HEK293 (cell line): ENCODE measurements around the gene CKLF.

Experiments used
- CTCF ChIA-PET: fragments of 350-600 bp; formaldehyde crosslinking; extraction: SDS; loops from one replicate; lab custom pipeline; 2021; ENCODE audit warnings: antibody characterized with exemption; lab: Yijun Ruan, JAX
- POLR2A ChIA-PET: fragments of 300-600 bp; formaldehyde crosslinking; extraction: SDS; loops from one replicate; lab custom pipeline; 2020; ENCODE audit warnings: antibody characterized with exemption, inconsistent platforms; lab: Yijun Ruan, JAX
- H3K27ac ChIP-seq: fragments of 200-500 bp; sonication (Bioruptor generic); 2 replicates; pipeline ENCODE4 v1.5.1; 2014; ENCODE audit warnings: low read depth, low read length, control low read depth, inconsistent platforms; ENCODE audit errors: extremely low read depth
- H3K36me3 ChIP-seq, 2 experiments: fragments of 200-500 bp in 1 of 2; sonication (Bioruptor generic) in 1 of 2; 1 replicate in 1 of 2; 2 replicates in 1 of 2; pipeline ENCODE4 v1.5.1; 2014 to 2017; ENCODE audit warnings: inconsistent platforms in 2 of 2, low read length in 2 of 2; ENCODE audit not compliant: control insufficient read depth in 2 of 2, insufficient read depth in 1 of 2
- H3K4me1 ChIP-seq: fragments of 200-500 bp; sonication (Bioruptor generic); 2 replicates; pipeline ENCODE4 v1.5.1; 2014; ENCODE audit warnings: mild to moderate bottlenecking, low read length, inconsistent platforms; ENCODE audit not compliant: control insufficient read depth, insufficient read depth
- H3K4me3 ChIP-seq: 2 replicates; pipeline ENCODE4 v1.5.1; 2011; ENCODE audit warnings: low read depth, mild to moderate bottlenecking, control low read depth, low read length, moderate library complexity
- H3K9me3 ChIP-seq: fragments of 200-500 bp; sonication (Bioruptor generic); 2 replicates; pipeline ENCODE4 v1.5.1; 2014; ENCODE audit warnings: low read depth, low read length, inconsistent platforms; ENCODE audit not compliant: control insufficient read depth, insufficient read depth
- EGR2 ChIP-seq: fragments of 450-650 bp; formaldehyde crosslinking; IDR thresholded peaks from 2 replicates; pipeline ENCODE4 v1.5.1; 2016; ENCODE audit warnings: low read depth, missing biosample characterization, missing genetic modification characterization
- HOXC10 ChIP-seq: sonication (generic); formaldehyde crosslinking; IDR thresholded peaks from 2 replicates; pipeline ENCODE4 v1.8.1; 2023; ENCODE audit warnings: mild to moderate bottlenecking, missing genetic modification reagents
- KLF9 ChIP-seq: fragments of 450-650 bp; formaldehyde crosslinking; IDR thresholded peaks from 2 replicates; pipeline ENCODE4 v1.5.1; 2016; ENCODE audit warnings: missing biosample characterization, missing genetic modification characterization, low read depth
- ZBTB1 ChIP-seq: fragments of 450-650 bp; formaldehyde crosslinking; IDR thresholded peaks from 2 replicates; pipeline ENCODE4 v1.5.1; 2016; ENCODE audit warnings: missing biosample characterization, missing genetic modification characterization
- ZFP69B ChIP-seq: fragments of 450-650 bp; formaldehyde crosslinking; IDR thresholded peaks from 2 replicates; pipeline ENCODE4 v1.5.1; 2016; ENCODE audit warnings: missing biosample characterization, missing genetic modification characterization
- ZNF19 ChIP-seq: fragments of 450-650 bp; formaldehyde crosslinking; IDR thresholded peaks from 2 replicates; pipeline ENCODE4; 2016; ENCODE audit warnings: missing biosample characterization, missing genetic modification characterization, low read depth
- ZNF266 ChIP-seq: fragments of 450-650 bp; formaldehyde crosslinking; IDR thresholded peaks from 2 replicates; pipeline ENCODE4 v1.5.1; 2016; ENCODE audit warnings: missing biosample characterization, missing genetic modification characterization, low read depth
- ZNF335 ChIP-seq: fragments of 450-650 bp; formaldehyde crosslinking; conservative IDR thresholded peaks from 2 replicates; pipeline ENCODE4 v1.5.1; 2016; ENCODE audit warnings: missing biosample characterization, missing genetic modification characterization
- ZNF600 ChIP-seq: fragments of 450-650 bp; formaldehyde crosslinking; IDR thresholded peaks from 2 replicates; pipeline ENCODE4 v1.5.1; 2016; ENCODE audit warnings: missing biosample characterization, missing genetic modification characterization
- ZNF610 ChIP-seq: fragments of 450-650 bp; formaldehyde crosslinking; IDR thresholded peaks from 2 replicates; pipeline ENCODE4 v1.5.1; 2016; ENCODE audit warnings: missing biosample characterization, missing genetic modification characterization, borderline replicate concordance
- ZNF664 ChIP-seq: fragments of 450-650 bp; formaldehyde crosslinking; IDR thresholded peaks from 2 replicates; pipeline ENCODE4 v1.5.1; 2016; ENCODE audit warnings: missing biosample characterization, missing genetic modification characterization
- ZNF830 ChIP-seq: fragments of 450-650 bp; IDR thresholded peaks from 2 replicates; pipeline ENCODE4 v1.5.0; 2018; ENCODE audit warnings: missing biosample characterization, missing genetic modification characterization, low read depth, mild to moderate bottlenecking, moderate library complexity
- TF ChIP-seq, protein P1 (sequence below): fragments of 450-650 bp; formaldehyde crosslinking; IDR thresholded peaks from 2 replicates; pipeline ENCODE4 v1.5.0; 2017; ENCODE audit warnings: missing biosample characterization, missing genetic modification characterization, borderline replicate concordance
- TF ChIP-seq, protein P2 (sequence below): fragments of 450-650 bp; formaldehyde crosslinking; IDR thresholded peaks from 2 replicates; pipeline ENCODE4 v1.5.1; 2016; ENCODE audit warnings: missing biosample characterization, missing genetic modification characterization
- TF ChIP-seq, protein P3 (sequence below): fragments of 450-650 bp; formaldehyde crosslinking; IDR thresholded peaks from 2 replicates; pipeline ENCODE4 v1.5.1; 2016; ENCODE audit warnings: missing biosample characterization, missing genetic modification characterization, low read depth
- TF ChIP-seq, protein P4 (sequence below): fragments of 450-650 bp; formaldehyde crosslinking; IDR thresholded peaks from 2 replicates; pipeline ENCODE4 v1.5.1; 2016; ENCODE audit warnings: missing biosample characterization, missing genetic modification characterization
- TF ChIP-seq, protein P5 (sequence below): fragments of 450-650 bp; formaldehyde crosslinking; IDR thresholded peaks from 2 replicates; pipeline ENCODE4 v1.5.1; 2017; ENCODE audit warnings: missing biosample characterization, missing genetic modification characterization

Gene CKLF

DNA sequence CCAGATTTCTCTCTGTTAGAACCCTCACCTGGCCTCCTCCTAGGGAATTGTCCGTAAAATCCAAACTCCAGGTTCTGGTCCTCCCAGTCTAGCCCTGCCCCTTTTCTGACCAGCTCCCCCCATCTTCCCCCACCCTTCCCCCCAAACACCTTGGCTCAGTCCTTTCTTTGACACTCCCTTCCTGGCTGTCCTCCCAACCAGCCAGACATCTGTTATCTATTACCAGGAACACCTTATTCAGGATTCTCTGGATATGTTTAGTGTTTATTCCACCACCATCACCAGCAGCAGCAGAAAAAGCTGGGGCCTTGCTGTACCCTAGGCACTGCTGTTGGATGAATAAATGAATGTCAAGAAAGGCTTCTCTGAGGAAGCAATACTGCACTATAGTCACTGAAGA, 48.1 kb downstream of the CKLF start:
- Histone ChIP-seq H3K9me3 (no peaks in the 10 kb centered on the region), H3K4me3 (no peak overlapping the region), H3K27ac (no peak overlapping the region), H3K36me3 (no peaks in the 10 kb centered on the region)
- CTCF ChIA-PET, result no interaction called here
- POLR2A ChIA-PET, result no interaction called here
- TF ChIP-seq EGR2, result no peak
- TF ChIP-seq, protein P1, sequence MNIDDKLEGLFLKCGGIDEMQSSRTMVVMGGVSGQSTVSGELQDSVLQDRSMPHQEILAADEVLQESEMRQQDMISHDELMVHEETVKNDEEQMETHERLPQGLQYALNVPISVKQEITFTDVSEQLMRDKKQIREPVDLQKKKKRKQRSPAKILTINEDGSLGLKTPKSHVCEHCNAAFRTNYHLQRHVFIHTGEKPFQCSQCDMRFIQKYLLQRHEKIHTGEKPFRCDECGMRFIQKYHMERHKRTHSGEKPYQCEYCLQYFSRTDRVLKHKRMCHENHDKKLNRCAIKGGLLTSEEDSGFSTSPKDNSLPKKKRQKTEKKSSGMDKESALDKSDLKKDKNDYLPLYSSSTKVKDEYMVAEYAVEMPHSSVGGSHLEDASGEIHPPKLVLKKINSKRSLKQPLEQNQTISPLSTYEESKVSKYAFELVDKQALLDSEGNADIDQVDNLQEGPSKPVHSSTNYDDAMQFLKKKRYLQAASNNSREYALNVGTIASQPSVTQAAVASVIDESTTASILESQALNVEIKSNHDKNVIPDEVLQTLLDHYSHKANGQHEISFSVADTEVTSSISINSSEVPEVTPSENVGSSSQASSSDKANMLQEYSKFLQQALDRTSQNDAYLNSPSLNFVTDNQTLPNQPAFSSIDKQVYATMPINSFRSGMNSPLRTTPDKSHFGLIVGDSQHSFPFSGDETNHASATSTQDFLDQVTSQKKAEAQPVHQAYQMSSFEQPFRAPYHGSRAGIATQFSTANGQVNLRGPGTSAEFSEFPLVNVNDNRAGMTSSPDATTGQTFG (tag by site-specific recombination), result no peak
- no peak for TF ChIP-seq ZBTB1 (tag by site-specific recombination)
- no peak for TF ChIP-seq ZNF335 (tag by site-specific recombination)
- TF ChIP-seq, protein P2, sequence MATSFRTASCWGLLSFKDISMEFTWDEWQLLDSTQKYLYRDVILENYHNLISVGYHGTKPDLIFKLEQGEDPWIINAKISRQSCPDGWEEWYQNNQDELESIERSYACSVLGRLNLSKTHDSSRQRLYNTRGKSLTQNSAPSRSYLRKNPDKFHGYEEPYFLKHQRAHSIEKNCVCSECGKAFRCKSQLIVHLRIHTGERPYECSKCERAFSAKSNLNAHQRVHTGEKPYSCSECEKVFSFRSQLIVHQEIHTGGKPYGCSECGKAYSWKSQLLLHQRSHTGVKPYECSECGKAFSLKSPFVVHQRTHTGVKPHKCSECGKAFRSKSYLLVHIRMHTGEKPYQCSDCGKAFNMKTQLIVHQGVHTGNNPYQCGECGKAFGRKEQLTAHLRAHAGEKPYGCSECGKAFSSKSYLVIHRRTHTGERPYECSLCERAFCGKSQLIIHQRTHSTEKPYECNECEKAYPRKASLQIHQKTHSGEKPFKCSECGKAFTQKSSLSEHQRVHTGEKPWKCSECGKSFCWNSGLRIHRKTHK (tag by site-specific recombination), result no peak
- TF ChIP-seq HOXC10 (CRISPR knock-in tag), result no peak
- no peak for TF ChIP-seq ZNF610
- TF ChIP-seq ZNF266 (tag by site-specific recombination), result no peak
- TF ChIP-seq, protein P3, sequence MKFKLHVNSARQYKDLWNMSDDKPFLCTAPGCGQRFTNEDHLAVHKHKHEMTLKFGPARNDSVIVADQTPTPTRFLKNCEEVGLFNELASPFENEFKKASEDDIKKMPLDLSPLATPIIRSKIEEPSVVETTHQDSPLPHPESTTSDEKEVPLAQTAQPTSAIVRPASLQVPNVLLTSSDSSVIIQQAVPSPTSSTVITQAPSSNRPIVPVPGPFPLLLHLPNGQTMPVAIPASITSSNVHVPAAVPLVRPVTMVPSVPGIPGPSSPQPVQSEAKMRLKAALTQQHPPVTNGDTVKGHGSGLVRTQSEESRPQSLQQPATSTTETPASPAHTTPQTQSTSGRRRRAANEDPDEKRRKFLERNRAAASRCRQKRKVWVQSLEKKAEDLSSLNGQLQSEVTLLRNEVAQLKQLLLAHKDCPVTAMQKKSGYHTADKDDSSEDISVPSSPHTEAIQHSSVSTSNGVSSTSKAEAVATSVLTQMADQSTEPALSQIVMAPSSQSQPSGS (tag by site-specific recombination), result no peak
- no peak for TF ChIP-seq ZNF664
- TF ChIP-seq, all 188 proteins: peak for 0
- no peaks in the 10 kb centered on the region for H3K4me1 ChIP-seq

DNA sequence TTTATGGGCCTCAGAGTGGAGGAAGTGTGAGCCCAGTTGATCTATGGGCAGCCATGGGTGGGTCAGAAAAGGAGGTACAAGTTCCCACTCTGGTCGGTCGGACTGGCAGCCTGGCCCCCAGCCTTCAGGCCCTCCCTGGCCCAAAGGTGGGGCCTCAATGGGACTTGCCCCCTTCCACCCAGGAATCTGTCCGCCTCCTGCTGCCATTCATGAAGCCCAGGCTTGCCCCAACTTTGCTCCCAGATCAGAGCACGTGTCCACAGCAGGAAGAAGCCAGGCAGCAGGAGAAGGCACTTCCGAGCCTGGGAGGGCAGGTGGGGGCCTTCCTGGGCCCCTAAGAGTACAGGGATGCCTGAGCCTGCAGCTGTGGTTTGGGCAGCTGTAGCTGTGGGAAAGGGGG, 49.1 kb downstream of the CKLF start:
- TF ChIP-seq ZBTB1 (tag by site-specific recombination), result no peak
- TF ChIP-seq, protein P4, sequence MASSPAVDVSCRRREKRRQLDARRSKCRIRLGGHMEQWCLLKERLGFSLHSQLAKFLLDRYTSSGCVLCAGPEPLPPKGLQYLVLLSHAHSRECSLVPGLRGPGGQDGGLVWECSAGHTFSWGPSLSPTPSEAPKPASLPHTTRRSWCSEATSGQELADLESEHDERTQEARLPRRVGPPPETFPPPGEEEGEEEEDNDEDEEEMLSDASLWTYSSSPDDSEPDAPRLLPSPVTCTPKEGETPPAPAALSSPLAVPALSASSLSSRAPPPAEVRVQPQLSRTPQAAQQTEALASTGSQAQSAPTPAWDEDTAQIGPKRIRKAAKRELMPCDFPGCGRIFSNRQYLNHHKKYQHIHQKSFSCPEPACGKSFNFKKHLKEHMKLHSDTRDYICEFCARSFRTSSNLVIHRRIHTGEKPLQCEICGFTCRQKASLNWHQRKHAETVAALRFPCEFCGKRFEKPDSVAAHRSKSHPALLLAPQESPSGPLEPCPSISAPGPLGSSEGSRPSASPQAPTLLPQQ (tag by site-specific recombination), result no peak
- no peak for TF ChIP-seq ZNF600 (tag by site-specific recombination)
- TF ChIP-seq ZNF830 (tag by site-specific recombination), result no peak
- no peak for TF ChIP-seq KLF9 (tag by site-specific recombination)
- TF ChIP-seq ZFP69B, result no peak
- no peak for TF ChIP-seq ZNF19 (tag by site-specific recombination)
- TF ChIP-seq, protein P5, sequence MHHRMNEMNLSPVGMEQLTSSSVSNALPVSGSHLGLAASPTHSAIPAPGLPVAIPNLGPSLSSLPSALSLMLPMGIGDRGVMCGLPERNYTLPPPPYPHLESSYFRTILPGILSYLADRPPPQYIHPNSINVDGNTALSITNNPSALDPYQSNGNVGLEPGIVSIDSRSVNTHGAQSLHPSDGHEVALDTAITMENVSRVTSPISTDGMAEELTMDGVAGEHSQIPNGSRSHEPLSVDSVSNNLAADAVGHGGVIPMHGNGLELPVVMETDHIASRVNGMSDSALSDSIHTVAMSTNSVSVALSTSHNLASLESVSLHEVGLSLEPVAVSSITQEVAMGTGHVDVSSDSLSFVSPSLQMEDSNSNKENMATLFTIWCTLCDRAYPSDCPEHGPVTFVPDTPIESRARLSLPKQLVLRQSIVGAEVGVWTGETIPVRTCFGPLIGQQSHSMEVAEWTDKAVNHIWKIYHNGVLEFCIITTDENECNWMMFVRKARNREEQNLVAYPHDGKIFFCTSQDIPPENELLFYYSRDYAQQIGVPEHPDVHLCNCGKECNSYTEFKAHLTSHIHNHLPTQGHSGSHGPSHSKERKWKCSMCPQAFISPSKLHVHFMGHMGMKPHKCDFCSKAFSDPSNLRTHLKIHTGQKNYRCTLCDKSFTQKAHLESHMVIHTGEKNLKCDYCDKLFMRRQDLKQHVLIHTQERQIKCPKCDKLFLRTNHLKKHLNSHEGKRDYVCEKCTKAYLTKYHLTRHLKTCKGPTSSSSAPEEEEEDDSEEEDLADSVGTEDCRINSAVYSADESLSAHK (tag by site-specific recombination), result no peak
- Histone ChIP-seq H3K4me1 (no peaks in the 10 kb centered on the region), H3K9me3 (no peaks in the 10 kb centered on the region), H3K4me3 (no peak overlapping the region), H3K36me3 (no peaks in the 10 kb centered on the region), H3K27ac (no peak overlapping the region)
- ChIA-PET CTCF (no interaction called here), POLR2A (no interaction called here)
